Kidney epithelial cell (primary cell): ENCODE data around the gene UXS1. TPM values are rescaled to one million over a fixed set of nuclear protein-coding genes. Genes with fewer than 3 reads are reported as not detected.

Experiments
- DNase-seq: peaks from one replicate; pipeline ENCODE4 v3.0.0-alpha.2; 2010; ENCODE audit warnings: low read depth
- H3K27me3 ChIP-seq: 2 replicates; pipeline ENCODE4 v1.6.0; 2011; ENCODE audit warnings: low read length; ENCODE audit not compliant: control insufficient read depth, insufficient read depth
- H3K36me3 ChIP-seq: 2 replicates; pipeline ENCODE4 v1.5.1; 2011; ENCODE audit warnings: low read length; ENCODE audit not compliant: control insufficient read depth, insufficient read depth
- H3K4me3 ChIP-seq: 2 replicates; pipeline ENCODE4 v1.5.1; 2011; ENCODE audit warnings: low read depth, mild to moderate bottlenecking, control low read depth, low read length
- CTCF ChIP-seq: IDR thresholded peaks from 2 replicates; pipeline ENCODE4 v1.5.1; 2011; ENCODE audit warnings: mild to moderate bottlenecking, moderate library complexity, low read length, control low read depth, inconsistent platforms; ENCODE audit not compliant: insufficient read depth, poor library complexity, severe bottlenecking
- total RNA-seq: library from RNA; depleted of rRNA; stranded (reverse); fragments of >200 nt; gene quantifications from 2 replicates; pipeline ENCODE4 v1.2.3, GENCODE V29; 2015

UXS1 gene
- total RNA-seq, 1 donor from 2014 or later = 73.3 TPM

GRCh38 chr2:106130251-106130998 is 63.7 kb downstream of the UXS1 start:
- Histone ChIP-seq H3K27me3 (no peaks in the 10 kb centered on the region), H3K36me3 (peaks cover 1% of the 10 kb centered on the region), H3K4me3 (no peak overlapping the region)
- no peak for TF ChIP-seq CTCF
- no peak for DNase-seq

- TF ChIP-seq CTCF = no peak
- Histone ChIP-seq H3K27me3 (no peaks in the 10 kb centered on the region), H3K4me3 (no peak overlapping the region), H3K36me3 (peaks cover 1% of the 10 kb centered on the region)
- no peak for DNase-seq
Measured at GRCh38 chr2:106129592-106129991, 64.5 kb downstream of the UXS1 start.

- no peak overlapping the region for H3K4me3 ChIP-seq
- peaks cover 1% of the 10 kb centered on the region for H3K36me3 ChIP-seq
- no peak for DNase-seq
- no peaks in the 10 kb centered on the region for H3K27me3 ChIP-seq
- TF ChIP-seq CTCF = no peak
Measured at GRCh38 chr2:106129150-106129549, 65.0 kb downstream of the UXS1 start.

GRCh38 chr2:106127776-106128268 is 66.3 kb downstream of the UXS1 start:
- peaks cover 1% of the 10 kb centered on the region for H3K36me3 ChIP-seq
- H3K27me3 ChIP-seq = no peaks in the 10 kb centered on the region
- DNase-seq = no peak
- no peak overlapping the region for H3K4me3 ChIP-seq
- no peak for TF ChIP-seq CTCF

- TF ChIP-seq CTCF = no peak
- no peak for DNase-seq
- Histone ChIP-seq H3K36me3 (peaks cover 1% of the 10 kb centered on the region), H3K27me3 (no peaks in the 10 kb centered on the region), H3K4me3 (no peak overlapping the region)
Measured at GRCh38 chr2:106127282-106127771, 66.8 kb downstream of the UXS1 start.

- H3K36me3 ChIP-seq = peaks cover 1% of the 10 kb centered on the region
- TF ChIP-seq CTCF = no peak
- H3K4me3 ChIP-seq = no peak overlapping the region
- no peak for DNase-seq
- H3K27me3 ChIP-seq = no peaks in the 10 kb centered on the region
Measured at GRCh38 chr2:106126705-106127281, 67.3 kb downstream of the UXS1 start.
